Immature natural killer cell (primary cell): ENCODE measurements around the gene MYOM1. TPM values are rescaled to one million over a fixed set of nuclear protein-coding genes. Genes with fewer than 3 reads are reported as not detected.
A peak's percentile ranks its signal among the peaks of the same experiment; 100 is the strongest.

Experiments used
- DNase-seq, 3 donors: peaks; one replicate each; pipeline ENCODE4 v3.0.0; 2022; ENCODE audit warnings: mixed read lengths in 1 of 3
- H3K27ac Mint-ChIP-seq, 6 donors: one replicate each; pipeline ENCODE4 v1.8.0; 2020; ENCODE audit warnings: mixed read lengths in 6 of 6, mild to moderate bottlenecking in 5 of 6, inconsistent platforms in 4 of 6, moderate library complexity in 3 of 6
- H3K27me3 Mint-ChIP-seq, 3 donors: one replicate each; pipeline ENCODE4 v1.8.0; 2020 to 2021; ENCODE audit warnings: low read depth in 3 of 3, mild to moderate bottlenecking in 3 of 3, mixed read lengths in 3 of 3, moderate library complexity in 3 of 3, inconsistent platforms in 1 of 3
- H3K36me3 Mint-ChIP-seq, 3 donors: one replicate each; pipeline ENCODE4 v1.8.0; 2020; ENCODE audit warnings: mixed read lengths in 3 of 3, inconsistent platforms in 2 of 3, mild to moderate bottlenecking in 2 of 3
- H3K4me1 Mint-ChIP-seq, 2 donors: one replicate each; pipeline ENCODE4 v1.8.0; 2020; ENCODE audit warnings: inconsistent platforms in 2 of 2, mild to moderate bottlenecking in 2 of 2, mixed read lengths in 2 of 2, moderate library complexity in 1 of 2
- H3K4me3 Mint-ChIP-seq, 5 donors: one replicate each; pipeline ENCODE4 v1.8.0; 2020; ENCODE audit warnings: mild to moderate bottlenecking in 5 of 5, mixed read lengths in 5 of 5, inconsistent platforms in 3 of 5, moderate library complexity in 3 of 5
- H3K9me3 Mint-ChIP-seq, 6 donors: one replicate each; pipeline ENCODE4 v1.8.0; 2020; ENCODE audit warnings: mild to moderate bottlenecking in 6 of 6, mixed read lengths in 6 of 6, inconsistent platforms in 4 of 6, moderate library complexity in 3 of 6
- polyA plus RNA-seq, 3 donors: library from polyadenylated mRNA; unstranded; fragments of 300-500 nt; fragmentation: Illumina TruSeq; gene quantifications; one replicate each; pipeline ENCODE4 v1.2.3, GENCODE V29; 2021

Gene MYOM1
- polyA plus RNA-seq, 3 donors from 2014 or later = 0.72 to 1.2 TPM; not detected in 1

- Mint-ChIP-seq H3K9me3 (no peaks in the 10 kb centered on the region), H3K4me3 (no peak overlapping the region), H3K27me3 (peaks cover 0 to 4% (median 2%) of the 10 kb centered on the region in 3 donors), H3K27ac (peak overlapping the region in 1 of 6 donors; percentile 42), H3K4me1 (no peaks in the 10 kb centered on the region), H3K36me3 (peaks cover 4 to 20% (median 6%) of the 10 kb centered on the region in 3 donors)
- DNase-seq = no peak
These were observed 104.2 kb downstream of the MYOM1 start for GRCh38 chr18:3115447-3116030.

GRCh38 chr18:3114451-3114850 is 105.3 kb downstream of the MYOM1 start:
- Mint-ChIP-seq H3K4me3 (no peak overlapping the region), H3K27me3 (peaks cover 0 to 5% (median 0%) of the 10 kb centered on the region in 3 donors), H3K36me3 (peaks cover 4 to 20% (median 6%) of the 10 kb centered on the region in 3 donors), H3K27ac (no peak overlapping the region), H3K9me3 (no peaks in the 10 kb centered on the region), H3K4me1 (no peaks in the 10 kb centered on the region)
- no peak for DNase-seq

- Mint-ChIP-seq H3K4me1 (no peaks in the 10 kb centered on the region), H3K27ac (no peak overlapping the region), H3K9me3 (no peaks in the 10 kb centered on the region), H3K27me3 (peaks cover 0 to 5% (median 0%) of the 10 kb centered on the region in 3 donors), H3K4me3 (no peak overlapping the region), H3K36me3 (peaks cover under 1 to 16% (median 6%) of the 10 kb centered on the region in 3 donors)
- no peak for DNase-seq
These were observed 105.7 kb downstream of the MYOM1 start for GRCh38 chr18:3114026-3114425.

- no peak overlapping the region for H3K27ac Mint-ChIP-seq
- no peaks in the 10 kb centered on the region for H3K4me1 Mint-ChIP-seq
- peaks cover 0 to 5% (median 0%) of the 10 kb centered on the region in 3 donors for H3K27me3 Mint-ChIP-seq
- no peak overlapping the region for H3K4me3 Mint-ChIP-seq
- no peak for DNase-seq
- H3K9me3 Mint-ChIP-seq = no peaks in the 10 kb centered on the region
- H3K36me3 Mint-ChIP-seq = peaks cover 0 to 16% (median 6%) of the 10 kb centered on the region in 3 donors
These were observed 108.1 kb downstream of the MYOM1 start for GRCh38 chr18:3111523-3112240.

- no peak for DNase-seq
- no peak overlapping the region for H3K27ac Mint-ChIP-seq
- H3K27me3 Mint-ChIP-seq = peaks cover 0 to 3% (median 0%) of the 10 kb centered on the region in 3 donors
- peaks cover 0 to 7% (median 5%) of the 10 kb centered on the region in 3 donors for H3K36me3 Mint-ChIP-seq
- H3K9me3 Mint-ChIP-seq = no peaks in the 10 kb centered on the region
- no peak overlapping the region for H3K4me3 Mint-ChIP-seq
- H3K4me1 Mint-ChIP-seq = no peaks in the 10 kb centered on the region
These were observed 109.6 kb downstream of the MYOM1 start for GRCh38 chr18:3110034-3110752.

- Mint-ChIP-seq H3K36me3 (peaks cover 0 to 3% (median 0%) of the 10 kb centered on the region in 3 donors), H3K9me3 (no peaks in the 10 kb centered on the region), H3K27ac (no peak overlapping the region), H3K4me1 (no peaks in the 10 kb centered on the region), H3K27me3 (peaks cover 0 to 1% (median 0%) of the 10 kb centered on the region in 3 donors), H3K4me3 (no peak overlapping the region)
- no peak for DNase-seq
These were observed 112.0 kb downstream of the MYOM1 start for GRCh38 chr18:3107740-3108151.

- no peak for DNase-seq
- peaks cover 0 to 6% (median 3%) of the 10 kb centered on the region in 3 donors for H3K36me3 Mint-ChIP-seq
- H3K9me3 Mint-ChIP-seq = no peaks in the 10 kb centered on the region
- H3K27me3 Mint-ChIP-seq = peaks cover 0 to 1% (median 0%) of the 10 kb centered on the region in 3 donors
- H3K27ac Mint-ChIP-seq = no peak overlapping the region
- no peaks in the 10 kb centered on the region for H3K4me1 Mint-ChIP-seq
- H3K4me3 Mint-ChIP-seq = no peak overlapping the region
These were observed 115.3 kb downstream of the MYOM1 start for GRCh38 chr18:3104190-3105054.

GRCh38 chr18:3103576-3103975 is 116.2 kb downstream of the MYOM1 start:
- peaks cover 0 to 9% (median 3%) of the 10 kb centered on the region in 3 donors for H3K36me3 Mint-ChIP-seq
- peaks cover 0 to 1% (median 0%) of the 10 kb centered on the region in 3 donors for H3K27me3 Mint-ChIP-seq
- no peak overlapping the region for H3K4me3 Mint-ChIP-seq
- DNase-seq = no peak
- no peak overlapping the region for H3K27ac Mint-ChIP-seq
- no peaks in the 10 kb centered on the region for H3K4me1 Mint-ChIP-seq
- no peaks in the 10 kb centered on the region for H3K9me3 Mint-ChIP-seq

- Mint-ChIP-seq H3K27ac (no peak overlapping the region), H3K36me3 (peaks cover 0 to 9% (median 3%) of the 10 kb centered on the region in 3 donors), H3K4me3 (no peak overlapping the region), H3K9me3 (no peaks in the 10 kb centered on the region), H3K27me3 (peaks cover 0 to 1% (median 0%) of the 10 kb centered on the region in 3 donors), H3K4me1 (peaks cover under 1% of the 10 kb centered on the region in 2 donors)
- no peak for DNase-seq
These were observed 116.8 kb downstream of the MYOM1 start for GRCh38 chr18:3102983-3103382.

GRCh38 chr18:3100498-3101132 is 119.2 kb downstream of the MYOM1 start:
- Mint-ChIP-seq H3K4me1 (peaks cover 11 to 15% of the 10 kb centered on the region in 2 donors), H3K27ac (no peak overlapping the region), H3K27me3 (peaks cover 0 to 1% (median 0%) of the 10 kb centered on the region in 3 donors), H3K9me3 (no peaks in the 10 kb centered on the region), H3K4me3 (no peak overlapping the region), H3K36me3 (peaks cover 0 to 9% (median 3%) of the 10 kb centered on the region in 3 donors)
- DNase-seq = no peak

GRCh38 chr18:3099327-3099726 is 120.4 kb downstream of the MYOM1 start:
- Mint-ChIP-seq H3K36me3 (peaks cover 0 to 7% (median 3%) of the 10 kb centered on the region in 3 donors), H3K4me1 (peaks cover 11 to 19% of the 10 kb centered on the region in 2 donors), H3K9me3 (no peaks in the 10 kb centered on the region), H3K4me3 (no peak overlapping the region), H3K27me3 (peaks cover 0 to 1% (median 0%) of the 10 kb centered on the region in 3 donors), H3K27ac (no peak overlapping the region)
- DNase-seq = no peak

GRCh38 chr18:3097082-3097481 is 122.7 kb downstream of the MYOM1 start:
- Mint-ChIP-seq H3K4me1 (peaks cover 11 to 24% of the 10 kb centered on the region in 2 donors), H3K9me3 (no peaks in the 10 kb centered on the region), H3K27me3 (peaks cover 0 to under 1% (median 0%) of the 10 kb centered on the region in 3 donors), H3K27ac (peak overlapping the region in 3 of 6 donors; percentile 21 to 50 (median 25)), H3K4me3 (no peak overlapping the region), H3K36me3 (peaks cover 0 to 6% (median 3%) of the 10 kb centered on the region in 3 donors)
- DNase-seq = peak; percentile 18 to 25 (median 24)

- peaks cover 11 to 24% of the 10 kb centered on the region in 2 donors for H3K4me1 Mint-ChIP-seq
- no peaks in the 10 kb centered on the region for H3K9me3 Mint-ChIP-seq
- H3K27ac Mint-ChIP-seq = no peak overlapping the region
- no peak overlapping the region for H3K4me3 Mint-ChIP-seq
- peaks cover 0 to 3% (median 0%) of the 10 kb centered on the region in 3 donors for H3K36me3 Mint-ChIP-seq
- no peaks in the 10 kb centered on the region for H3K27me3 Mint-ChIP-seq
- no peak for DNase-seq
These were observed 123.8 kb downstream of the MYOM1 start for GRCh38 chr18:3095921-3096320.
